Cortex of kidney (tissue), 1 donor: ENCODE results near the gene PRF1.
"Not testable (repeated sequence)": the region's sequence is repeated elsewhere in the genome, so short reads cannot be mapped to it uniquely, and the experiment has no call there.

Experiments used
- DNase-seq: peaks from one replicate; lab custom pipeline; 2025; lab: John Stamatoyannopoulos, UW

PRF1 gene

GRCh38 chr10:70602665-70603448, at the start of gene PRF1:
PRF1 (minus strand) TSS chr10:70602741; CDS start chr10:70600902, 1,839 bp downstream.
- DNase-seq = no peak

GRCh38 chr10:70651661-70652060, 49.1 kb upstream of the PRF1 start:
- no peak for DNase-seq

DNA sequence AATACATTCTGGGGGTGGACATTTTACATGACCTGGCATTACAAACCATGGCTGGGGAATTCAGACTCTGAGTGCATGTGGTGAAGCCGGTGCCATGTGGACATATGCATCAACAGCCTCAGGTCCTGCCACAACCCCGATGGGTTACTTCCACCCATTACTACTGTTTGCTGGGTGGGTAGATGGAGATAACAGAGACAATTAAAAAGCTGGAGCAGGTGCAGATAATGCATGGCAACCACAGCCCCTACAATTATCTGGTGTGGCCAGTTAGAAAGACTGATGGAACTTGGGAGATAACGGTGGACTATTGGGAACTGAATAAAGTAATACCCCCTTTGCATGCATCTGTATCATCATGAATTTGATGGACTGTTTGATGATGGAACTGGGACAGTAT, 48.2 kb upstream of the PRF1 start:
- no peak for DNase-seq

- DNase-seq = no peak
Measured at GRCh38 chr10:70650104-70650503, 47.6 kb upstream of the PRF1 start.

DNA sequence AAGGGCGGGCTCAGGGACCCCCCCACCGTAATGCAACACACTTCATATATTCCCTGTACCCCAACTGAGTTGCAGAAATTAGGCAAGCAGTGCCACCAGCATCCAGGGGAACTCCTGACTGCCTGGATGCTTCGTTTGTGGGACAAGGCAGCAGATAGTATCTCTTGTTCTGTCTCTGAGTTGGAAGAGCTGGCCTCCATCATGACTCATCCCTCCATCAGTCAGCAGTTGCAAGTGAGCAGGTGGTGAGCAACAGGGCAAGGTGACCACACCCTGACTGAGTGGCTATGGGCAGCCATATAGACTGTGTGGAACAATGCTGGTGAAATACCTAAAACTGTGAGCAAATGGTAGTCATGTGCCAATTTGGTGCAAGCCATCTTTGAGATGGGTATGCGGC, 47.0 kb upstream of the PRF1 start:
- DNase-seq = no peak

DNA sequence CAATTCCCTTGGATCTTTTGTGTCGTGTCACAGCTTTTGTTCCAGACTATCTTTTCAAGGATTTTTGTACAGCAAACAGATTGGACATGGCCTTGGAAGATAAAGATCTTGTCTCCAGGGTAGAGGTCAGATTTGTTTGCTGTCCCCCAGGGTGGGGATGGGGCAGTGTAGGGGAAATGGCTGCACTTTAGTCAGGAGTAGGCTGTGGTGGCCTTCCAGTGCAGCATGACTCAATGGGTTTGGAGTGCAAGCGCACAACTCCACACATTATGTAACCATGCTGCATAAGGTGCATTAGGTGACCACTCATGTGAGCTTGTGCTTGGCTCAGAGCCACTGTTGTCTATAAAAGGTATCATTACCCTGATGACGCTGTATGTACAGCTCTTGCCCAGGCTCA, 45.9 kb upstream of the PRF1 start:
- DNase-seq = no peak

- no peak for DNase-seq
Measured at GRCh38 chr10:70647086-70647485, 44.5 kb upstream of the PRF1 start.

DNA sequence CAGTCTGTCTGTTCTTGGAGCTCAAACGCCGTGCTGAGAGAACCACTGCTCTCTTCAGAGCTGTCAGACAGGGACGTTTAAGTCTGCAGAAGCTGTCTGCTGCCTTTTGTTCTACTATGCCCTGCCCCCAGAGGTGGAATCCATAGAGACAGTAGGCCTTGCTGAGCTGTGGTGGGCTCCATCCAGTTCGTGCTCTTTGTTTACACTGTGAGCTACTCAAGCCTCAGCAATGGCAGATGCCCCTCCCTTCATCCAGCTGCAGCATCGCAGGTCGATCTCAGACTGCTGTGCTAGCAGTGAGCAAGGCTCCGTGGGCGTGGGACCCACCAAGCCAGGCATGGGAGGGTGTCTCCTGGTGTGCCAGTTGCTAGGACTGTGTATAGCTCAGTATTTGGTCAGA, 42.4 kb upstream of the PRF1 start:
- DNase-seq = not testable (repeated sequence)

DNA sequence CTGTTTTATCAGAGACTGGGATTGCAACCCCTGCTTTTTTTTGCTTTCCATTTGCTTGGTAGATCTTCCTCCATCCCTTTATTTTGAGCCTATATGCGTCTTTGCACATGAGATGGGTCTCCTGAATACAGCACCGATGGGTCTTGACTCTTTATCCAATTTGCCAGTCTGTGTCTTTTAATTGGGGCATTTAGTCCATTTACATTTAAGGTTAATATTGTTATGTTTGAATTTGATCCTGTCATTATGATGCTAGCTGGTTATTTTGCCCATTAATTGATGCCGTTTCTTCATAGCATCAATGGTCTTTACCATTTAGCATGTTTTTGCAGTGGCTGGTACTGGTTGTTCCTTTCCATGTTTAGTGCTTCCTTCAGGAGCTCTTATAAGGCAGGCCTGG, 40.7 kb upstream of the PRF1 start:
- not testable (repeated sequence) for DNase-seq

- not testable (repeated sequence) for DNase-seq
Measured at GRCh38 chr10:70639640-70640383, 37.3 kb upstream of the PRF1 start.

GRCh38 chr10:70634515-70634914, 32.0 kb upstream of the PRF1 start:
- not testable (repeated sequence) for DNase-seq

- no peak for DNase-seq
Measured at GRCh38 chr10:70634011-70634410, 31.5 kb upstream of the PRF1 start.

- DNase-seq = not testable (repeated sequence)
Measured at GRCh38 chr10:70631735-70632134, 29.2 kb upstream of the PRF1 start.

DNA sequence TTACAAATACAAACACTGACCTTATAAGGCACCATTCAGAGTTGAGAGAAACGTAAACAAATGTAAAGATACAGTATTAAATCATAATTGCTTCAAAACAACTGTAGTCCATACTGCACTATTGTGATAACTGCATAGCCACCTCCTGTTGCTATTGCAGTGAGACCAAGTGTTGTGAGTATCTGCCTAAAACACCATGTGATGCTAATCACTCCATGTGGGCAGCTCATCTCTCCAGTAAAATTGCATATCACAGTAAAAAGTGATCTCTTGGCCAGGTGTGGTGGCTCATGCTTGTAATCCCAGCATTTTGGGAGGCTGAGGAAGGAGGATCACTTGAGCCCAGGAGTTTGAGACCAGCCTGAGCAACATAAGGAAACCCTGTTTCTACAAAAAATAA, 26.8 kb upstream of the PRF1 start:
- DNase-seq = no peak

DNA sequence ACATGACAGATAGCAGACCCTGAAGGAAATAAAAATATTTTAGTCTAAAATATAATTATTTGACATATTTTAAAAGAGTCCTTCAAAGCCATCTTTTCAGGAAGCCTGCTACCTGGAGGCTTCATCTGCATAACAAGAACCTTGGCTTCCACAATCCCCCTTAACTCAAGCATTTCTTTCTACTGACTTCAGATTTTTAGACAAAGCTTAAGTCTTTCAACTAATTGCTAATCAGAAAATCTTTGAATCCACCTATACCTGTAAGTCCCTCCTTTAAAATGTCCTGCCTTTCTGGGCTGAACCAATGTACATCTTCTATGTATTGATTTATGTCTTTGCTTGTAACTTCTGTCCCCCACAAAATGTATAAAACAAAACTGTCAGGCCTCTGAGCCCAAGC, 23.5 kb upstream of the PRF1 start:
- DNase-seq = no peak

- no peak for DNase-seq
Measured at GRCh38 chr10:70622981-70623844, 20.7 kb upstream of the PRF1 start.

DNA sequence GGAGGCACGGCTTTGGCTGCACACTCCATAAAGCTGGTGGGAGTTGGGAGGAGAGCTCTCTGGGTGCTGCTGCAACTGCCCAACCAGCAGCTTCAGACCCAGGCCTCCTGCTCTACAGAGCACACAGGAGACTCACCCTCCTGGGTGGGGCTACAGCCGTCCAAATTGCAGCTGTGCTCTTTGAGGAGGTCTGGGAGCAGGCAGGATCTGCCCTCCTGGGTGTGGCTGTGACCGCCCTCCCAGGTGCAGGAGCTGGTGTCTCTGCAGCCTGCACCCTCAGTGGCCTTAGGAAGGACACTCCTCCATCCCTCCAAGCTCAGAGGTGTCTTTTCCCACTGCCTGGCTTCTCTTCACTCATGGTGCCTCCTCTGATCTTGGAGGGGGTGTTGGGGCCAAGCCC, 20.0 kb upstream of the PRF1 start:
- no peak for DNase-seq

DNA sequence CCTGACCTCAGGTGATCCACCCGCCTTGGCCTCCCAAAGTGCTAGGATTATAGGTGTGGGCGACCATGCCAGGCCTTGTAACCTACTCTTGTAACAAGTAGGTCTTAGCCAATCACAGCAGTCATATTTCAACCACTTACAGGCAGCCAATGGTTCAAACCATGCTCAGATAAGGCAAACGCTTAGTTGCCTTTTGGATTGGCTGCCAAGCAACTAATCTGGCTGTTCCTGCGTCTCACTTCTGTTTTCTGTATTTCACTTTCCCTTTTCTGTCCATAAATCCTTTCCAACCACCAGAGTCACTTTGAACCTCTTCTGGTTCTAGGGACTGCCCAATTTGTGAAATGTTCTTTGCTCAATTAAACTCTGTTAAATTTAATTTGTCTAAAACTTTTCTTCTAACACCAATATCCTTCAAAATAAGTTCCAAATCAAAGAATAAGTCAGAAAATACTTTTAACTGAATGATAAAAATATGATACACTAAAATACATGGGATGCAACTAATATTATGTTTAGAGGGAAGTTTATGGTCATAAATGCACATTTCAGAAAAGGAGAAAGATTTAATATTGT, 19.1 kb upstream of the PRF1 start:
- DNase-seq = no peak

DNA sequence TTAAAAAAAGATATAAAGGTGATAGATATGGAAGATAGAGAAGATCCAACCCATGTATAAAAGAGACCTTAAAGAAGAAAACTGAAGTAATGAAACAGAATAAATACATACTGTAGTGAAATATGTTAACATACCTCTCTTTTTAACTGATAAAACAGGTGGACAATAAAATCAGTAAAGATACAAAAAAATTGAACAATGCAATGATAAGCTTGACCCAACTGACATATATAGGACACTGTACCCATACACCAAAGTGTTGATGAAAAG, 17.4 kb upstream of the PRF1 start:
- no peak for DNase-seq

- no peak for DNase-seq
Measured at GRCh38 chr10:70619271-70620019, 16.9 kb upstream of the PRF1 start.

DNA sequence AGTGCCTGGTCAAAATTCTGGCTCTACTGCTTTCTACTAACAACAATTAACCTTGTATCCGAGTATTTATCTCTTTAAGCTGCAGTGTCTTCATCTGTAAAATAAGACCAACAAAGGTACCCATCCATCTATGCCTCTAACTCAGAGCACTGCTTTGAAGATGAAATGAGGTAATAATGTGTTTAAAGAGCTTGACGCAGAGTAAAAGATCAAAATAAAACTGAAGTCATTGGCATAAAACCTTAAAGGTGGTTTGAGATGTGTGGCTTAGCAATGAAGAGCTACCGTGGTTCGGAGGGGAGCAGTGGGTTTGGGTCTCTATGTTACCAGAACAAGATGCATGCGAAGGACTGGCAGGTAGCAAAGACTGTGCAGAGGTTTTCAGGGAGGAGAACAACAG, 16.1 kb upstream of the PRF1 start:
- DNase-seq = no peak
